Fibroblast of mammary gland (primary cell): ENCODE data around the gene RASIP1.

ENCODE experiments used
- DNase-seq: peaks from one replicate; pipeline ENCODE4 v3.0.0-alpha.2; 2010; ENCODE audit warnings: low read depth
- H3K4me3 ChIP-seq: 2 replicates; pipeline ENCODE4 v1.5.1; 2011; ENCODE audit warnings: low read depth, mild to moderate bottlenecking, low read length, moderate library complexity; ENCODE audit not compliant: control insufficient read depth
- CTCF ChIP-seq: conservative IDR thresholded peaks from 2 replicates; pipeline ENCODE4 v1.5.1; 2011; ENCODE audit warnings: low read depth, low read length, inconsistent platforms; ENCODE audit not compliant: control insufficient read depth, insufficient read depth

Gene RASIP1

GRCh38 chr19:48752496-48753365 is 12.3 kb upstream of the RASIP1 start, which contains the start of gene FUT1:
TSS of gene FUT1 (minus strand) at chr19:48752641. CDS start at chr19:48751281, 1,360 bp downstream.
- TF ChIP-seq CTCF = no peak
- peak within 1 kb of the TSS; percentile 6 for H3K4me3 ChIP-seq
- DNase-seq = no peak

GRCh38 chr19:48751845-48752495 is 11.6 kb upstream of the RASIP1 start:
- TF ChIP-seq CTCF = no peak
- peak overlapping the region; percentile 6 for H3K4me3 ChIP-seq
- DNase-seq = no peak

- no peak overlapping the region for H3K4me3 ChIP-seq
- TF ChIP-seq CTCF = no peak
These were observed 10.5 kb upstream of the RASIP1 start for GRCh38 chr19:48750771-48751504.

GRCh38 chr19:48750351-48750750 is 9.9 kb upstream of the RASIP1 start:
- DNase-seq = no peak
- no peak for TF ChIP-seq CTCF
- no peak overlapping the region for H3K4me3 ChIP-seq

More at GRCh38 chr19:48750771-48751504, 10.5 kb upstream of the RASIP1 start:
- no peak for DNase-seq

DNA sequence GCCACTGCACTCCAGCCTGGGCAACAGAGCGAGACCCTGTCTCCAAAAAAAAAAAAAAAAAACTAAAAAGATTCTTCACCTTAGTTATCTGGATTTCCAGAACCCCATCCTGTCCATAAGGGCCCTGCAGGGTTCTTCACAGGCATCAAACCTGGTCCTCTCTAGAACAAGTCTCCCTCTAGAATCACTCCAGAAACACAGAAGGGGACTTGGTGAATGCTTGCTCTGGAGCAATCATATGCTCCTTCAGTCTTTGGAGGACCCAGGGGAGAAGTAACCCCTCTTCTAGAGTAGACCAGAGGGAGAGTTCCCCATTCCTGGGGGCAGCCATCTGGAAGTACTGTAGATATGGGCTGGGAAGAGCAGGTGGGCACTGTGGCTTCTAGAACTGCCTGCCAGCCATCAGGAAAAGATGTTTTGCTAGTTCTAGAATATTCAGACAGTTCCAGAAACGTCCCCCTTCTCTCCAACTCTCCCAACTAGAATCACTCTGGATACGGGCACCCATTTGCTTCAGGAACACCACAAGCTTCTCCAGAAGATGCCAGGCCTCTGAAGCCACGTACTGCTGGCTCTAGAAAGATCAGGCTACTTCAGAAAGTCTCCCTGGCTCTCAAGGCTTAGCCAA is 9.3 kb upstream of the RASIP1 start:
- no peak for DNase-seq
- no peak for TF ChIP-seq CTCF
- H3K4me3 ChIP-seq = no peak overlapping the region
